Adrenal gland (tissue), 5 donors: Measurements from ENCODE around the gene TMEM63C.

Experiments used
- CTCF ChIP-seq, 6 experiments: fragments of 450-650 bp in 4 of 6; fragments of 200-600 bp in 2 of 6; sonication (generic) in 1 of 6; IDR thresholded peaks; 1 replicate in 5 of 6; 2 replicates in 1 of 6; pipeline versions ENCODE4 v1.5.1 to v1.8.0; 2016 to 2021; ENCODE audit warnings: antibody characterized with exemption in 6 of 6, mild to moderate bottlenecking in 2 of 6, moderate library complexity in 1 of 6
- POLR2A ChIP-seq, 2 donors: fragments of 450-650 bp; IDR thresholded peaks; one replicate each; pipeline ENCODE4 v1.6.1; 2017; ENCODE audit warnings: antibody characterized with exemption in 2 of 2, mild to moderate bottlenecking in 2 of 2, moderate library complexity in 1 of 2
- donor health status: DM: no; HTN: no; CAD: no.

- TF ChIP-seq CTCF (IDR thresholded peaks at IDR 0.05) (no peak), POLR2A (IDR thresholded peaks at IDR 0.05) (no peak)
Observed at GRCh38 chr14:77306851-77307496, 125.4 kb downstream of the TMEM63C start.
